Stomach (tissue), 9 donors: ENCODE measurements around the gene KCNJ16. TPM values are rescaled to one million over a fixed set of nuclear protein-coding genes. Genes with fewer than 3 reads are reported as not detected.
"Not testable (repeated sequence)": the region's sequence is repeated elsewhere in the genome, so short reads cannot be mapped to it uniquely, and the experiment has no call there.

Experiments
- DNase-seq, 2 donors: peaks; one replicate each; pipeline versions ENCODE4 v3.0.0 to v3.0.0-alpha.2; 2013 to 2019
- H3K27ac ChIP-seq, 5 donors: fragments of 200-600 bp in 4 of 5; sonication (generic) in 4 of 5; one replicate each; pipeline ENCODE4 v1.5.1; 2013 to 2019; ENCODE audit warnings: mild to moderate bottlenecking in 1 of 5, moderate library complexity in 1 of 5
- H3K27me3 ChIP-seq, 3 donors: fragments of 200-600 bp; sonication (generic); one replicate each; pipeline ENCODE4 v1.5.1; 2017 to 2019; ENCODE audit warnings: mixed run types in 1 of 3
- H3K36me3 ChIP-seq, 4 donors: fragments of 200-600 bp; sonication (generic); 1 replicate in 3 of 4; 2 replicates in 1 of 4; pipeline ENCODE4 v1.5.1; 2016 to 2019
- H3K4me1 ChIP-seq, 4 donors: fragments of 200-600 bp; sonication (generic); one replicate each; pipeline ENCODE4 v1.5.1; 2016 to 2019
- H3K4me3 ChIP-seq, 4 donors: fragments of 200-600 bp; sonication (generic) in 3 of 4; one replicate each; pipeline ENCODE4 v1.5.1; 2016 to 2019; ENCODE audit warnings: mild to moderate bottlenecking in 1 of 4
- H3K9me3 ChIP-seq, 4 donors: fragments of 200-600 bp; sonication (generic); one replicate each; pipeline ENCODE4 v1.5.1; 2016 to 2019
- EP300 ChIP-seq: sonication (generic); formaldehyde crosslinking; IDR thresholded peaks from one replicate; pipeline ENCODE4 v1.6.1; 2017; ENCODE audit warnings: antibody characterized with exemption
- POLR2A ChIP-seq, 4 donors: fragments of 450-650 bp; IDR thresholded peaks; one replicate each; pipeline ENCODE4 v1.6.1; 2016; ENCODE audit warnings: antibody characterized with exemption in 4 of 4, control low read depth in 2 of 4, mild to moderate bottlenecking in 1 of 4, moderate library complexity in 1 of 4
- POLR2AphosphoS5 ChIP-seq, 3 donors: sonication (generic); formaldehyde crosslinking; IDR thresholded peaks; one replicate each; pipeline ENCODE4 v1.6.1; 2016; ENCODE audit warnings: antibody characterized with exemption in 3 of 3
- WGBS, 5 donors: extraction: QIAGEN DNeasy Blood & Tissue Kit in 3 of 5; methylation state at CpG; one replicate each; pipeline versions ENCODE4 v1.1.5 to v1.1.7; 2013 to 2018; 5-methylcytosine and 5-hydroxymethylcytosine counted together
- intact Hi-C: fragments of 100-400 bp; cut with DNase I; formaldehyde crosslinking; loops from one replicate; pipeline ENCODE4 v1.15.1; 2023; ENCODE audit warnings: low total_unique reads
- polyA plus RNA-seq, 3 donors: library from polyadenylated mRNA; stranded (reverse); fragments of 200-250 nt; gene quantifications; one replicate each; pipeline ENCODE4 v1.2.3, GENCODE V29; 2013
- total RNA-seq, 5 donors: library from RNA; depleted of rRNA; stranded (reverse); fragments of >200 nt; gene quantifications; one replicate each; pipeline versions ENCODE4 v1.1.0 to v1.2.3, GENCODE V29; 2014 to 2016
- TF ChIP-seq, protein P1 (sequence below), 7 experiments: fragments of 450-650 bp in 4 of 7; fragments of 200-600 bp in 3 of 7; sonication (generic) in 3 of 7; IDR thresholded peaks; one replicate each; pipeline ENCODE4 v1.5.1; 2016 to 2019; ENCODE audit warnings: antibody characterized with exemption in 7 of 7, control low read depth in 2 of 7, mild to moderate bottlenecking in 1 of 7
- donor health status: healthy with polysubstance abuse.
- donor health status: Bipolar disorder and iron deficiency.
- donor health status: healthy.

KCNJ16 gene
- total and polyA plus RNA-seq, 8 donors, result 5.9 to 135 (median 12.9) TPM; not detected in 1

DNA sequence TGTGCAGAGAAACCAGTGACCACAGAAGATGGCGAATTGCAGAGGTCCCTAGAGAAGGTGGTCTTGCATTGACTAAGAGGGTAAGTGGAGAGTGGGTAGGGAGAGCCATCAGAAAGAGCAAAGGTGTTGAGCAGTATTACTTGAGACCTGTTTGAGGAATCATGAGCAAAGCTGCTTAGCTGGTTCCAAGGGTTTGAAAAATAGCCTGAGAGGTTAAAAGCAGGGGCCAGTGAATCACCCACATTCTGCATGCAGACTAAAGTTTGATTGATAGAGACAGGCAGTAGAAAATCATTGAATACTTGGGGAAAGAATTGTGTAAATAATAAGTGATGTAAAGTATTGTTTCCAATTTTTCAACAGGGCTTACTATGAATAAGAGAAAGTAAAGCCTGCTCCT, 34.0 kb upstream of the KCNJ16 start:
- H3K36me3 ChIP-seq, result no peaks in the 10 kb centered on the region
- no peak for DNase-seq
- intact Hi-C loops, result no loop called here

DNA sequence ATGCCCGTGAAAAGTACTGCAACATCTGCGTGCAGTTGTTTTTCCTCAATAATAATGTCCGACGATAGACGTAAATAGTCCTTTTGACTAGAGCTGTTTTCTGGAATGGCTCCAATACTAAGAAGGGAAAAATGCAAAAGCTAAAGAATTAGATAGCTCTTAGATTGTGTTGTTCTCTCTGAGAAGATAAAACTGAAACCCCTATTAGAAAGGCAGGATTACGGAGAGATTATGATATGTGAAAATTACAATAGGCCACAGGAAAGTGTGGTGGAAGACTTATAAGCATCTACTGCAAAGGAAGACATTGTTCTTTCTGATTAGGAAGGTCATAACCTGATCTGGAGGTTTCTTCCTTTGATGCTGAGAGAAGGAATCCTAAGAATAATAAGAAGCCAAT, 33.5 kb upstream of the KCNJ16 start:
- no peaks in the 10 kb centered on the region for H3K36me3 ChIP-seq
- H3K27me3 ChIP-seq, result no peaks in the 10 kb centered on the region
- no peaks in the 10 kb centered on the region for H3K9me3 ChIP-seq
- intact Hi-C loops, result no loop called here
- H3K4me1 ChIP-seq, result no peaks in the 10 kb centered on the region
- no peak for DNase-seq
- no peak overlapping the region for H3K4me3 ChIP-seq
- WGBS, 5 donors, result 45 to 82% (median 62%) methylated on average over 6 of the region's 6 CpGs
- TF ChIP-seq POLR2A (IDR thresholded peaks at IDR 0.05), result no peak
- TF ChIP-seq POLR2AphosphoS5 (IDR thresholded peaks at IDR 0.05), result no peak
- TF ChIP-seq, protein P1, sequence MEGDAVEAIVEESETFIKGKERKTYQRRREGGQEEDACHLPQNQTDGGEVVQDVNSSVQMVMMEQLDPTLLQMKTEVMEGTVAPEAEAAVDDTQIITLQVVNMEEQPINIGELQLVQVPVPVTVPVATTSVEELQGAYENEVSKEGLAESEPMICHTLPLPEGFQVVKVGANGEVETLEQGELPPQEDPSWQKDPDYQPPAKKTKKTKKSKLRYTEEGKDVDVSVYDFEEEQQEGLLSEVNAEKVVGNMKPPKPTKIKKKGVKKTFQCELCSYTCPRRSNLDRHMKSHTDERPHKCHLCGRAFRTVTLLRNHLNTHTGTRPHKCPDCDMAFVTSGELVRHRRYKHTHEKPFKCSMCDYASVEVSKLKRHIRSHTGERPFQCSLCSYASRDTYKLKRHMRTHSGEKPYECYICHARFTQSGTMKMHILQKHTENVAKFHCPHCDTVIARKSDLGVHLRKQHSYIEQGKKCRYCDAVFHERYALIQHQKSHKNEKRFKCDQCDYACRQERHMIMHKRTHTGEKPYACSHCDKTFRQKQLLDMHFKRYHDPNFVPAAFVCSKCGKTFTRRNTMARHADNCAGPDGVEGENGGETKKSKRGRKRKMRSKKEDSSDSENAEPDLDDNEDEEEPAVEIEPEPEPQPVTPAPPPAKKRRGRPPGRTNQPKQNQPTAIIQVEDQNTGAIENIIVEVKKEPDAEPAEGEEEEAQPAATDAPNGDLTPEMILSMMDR (IDR thresholded peaks at IDR 0.05), result no peak
- TF ChIP-seq EP300, result no peak
- H3K27ac ChIP-seq, result no peak overlapping the region

More for the DNA sequence above, 34.0 kb upstream of the KCNJ16 start:
- Histone ChIP-seq H3K9me3 (no peaks in the 10 kb centered on the region), H3K27me3 (no peaks in the 10 kb centered on the region), H3K4me1 (no peaks in the 10 kb centered on the region), H3K27ac (no peak overlapping the region), H3K4me3 (no peak overlapping the region)
- TF ChIP-seq EP300 (no peak), POLR2AphosphoS5 (IDR thresholded peaks at IDR 0.05) (no peak), POLR2A (IDR thresholded peaks at IDR 0.05) (no peak)
- TF ChIP-seq, protein P1 (IDR thresholded peaks at IDR 0.05), result no peak
- WGBS, 5 donors, result 79 to 94% (median 82%) methylated on average over 1 of the region's 1 CpG

DNA sequence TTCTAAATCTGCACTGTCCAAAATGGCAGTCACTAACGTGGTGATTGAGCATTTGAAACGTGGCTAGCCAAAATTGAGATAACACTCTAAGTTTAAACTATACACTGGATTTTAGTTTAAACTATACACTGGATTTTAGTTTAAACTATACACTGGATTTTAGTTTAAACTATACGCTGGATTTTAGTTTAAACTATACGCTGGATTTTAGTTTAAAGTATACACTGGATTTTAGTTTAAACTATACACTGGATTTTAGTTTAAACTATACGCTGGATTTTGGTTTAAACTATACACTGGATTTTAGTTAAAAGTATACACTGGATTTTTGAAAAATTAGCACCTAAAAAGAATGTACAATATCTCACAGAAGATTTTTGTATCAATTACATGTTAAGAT, 29.2 kb upstream of the KCNJ16 start:
- WGBS, 5 donors, result 71 to 84% (median 79%) methylated on average over 5 of the region's 5 CpGs
- DNase-seq, intact Hi-C loops, H3K27ac ChIP-seq, H3K4me1 ChIP-seq, H3K27me3 ChIP-seq, H3K36me3 ChIP-seq, H3K9me3 ChIP-seq, H3K4me3 ChIP-seq: not testable (repeated sequence)

DNA sequence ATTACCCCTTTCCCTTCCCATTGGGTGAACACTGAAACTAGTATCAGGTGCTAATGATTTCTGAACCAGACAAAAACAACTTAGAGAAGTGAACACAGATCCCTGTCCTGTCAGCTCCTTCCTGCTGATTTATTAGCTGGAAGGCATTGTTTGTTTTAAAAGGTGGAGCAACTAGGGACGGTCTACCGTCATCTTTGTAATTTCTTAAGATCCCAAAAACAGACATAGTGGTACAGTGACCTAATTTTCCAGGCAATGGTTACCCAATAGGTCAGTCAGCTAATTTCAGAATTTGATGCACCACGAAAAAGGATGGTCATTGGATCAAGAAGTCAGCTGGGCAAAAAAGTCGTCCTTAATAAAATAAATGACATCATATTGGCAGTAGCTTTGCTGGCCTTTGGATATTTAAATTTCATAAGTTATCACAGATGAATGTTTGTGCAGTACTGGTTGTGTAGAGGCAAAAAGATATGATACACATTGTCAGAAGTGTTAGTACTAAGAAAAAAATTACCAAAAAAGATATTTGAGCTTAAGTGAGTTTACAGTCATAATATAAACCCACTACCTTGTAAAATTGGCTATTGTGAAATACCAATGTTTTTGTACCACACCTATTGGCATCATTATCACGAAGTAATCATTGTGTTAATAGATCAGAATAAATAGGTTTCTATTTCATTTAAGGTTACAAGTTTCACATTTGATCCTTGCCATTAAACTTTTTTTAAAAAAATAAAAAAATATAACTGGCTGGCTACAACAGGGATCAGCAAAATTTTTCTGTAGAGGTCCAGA, 27.2 kb upstream of the KCNJ16 start:
- no peak for TF ChIP-seq EP300
- no peak for TF ChIP-seq POLR2A (IDR thresholded peaks at IDR 0.05)
- TF ChIP-seq, protein P1 (IDR thresholded peaks at IDR 0.05), result no peak
- no peak for TF ChIP-seq POLR2AphosphoS5 (IDR thresholded peaks at IDR 0.05)
- 25 to 42% (median 36%) methylated on average over 5 of the region's 5 CpGs for WGBS, 5 donors
- peaks cover 0 to 8% (median under 1%) of the 10 kb centered on the region in 4 donors for H3K4me1 ChIP-seq
- no peak overlapping the region for H3K27ac ChIP-seq
- DNase-seq, result no peak
- H3K27me3 ChIP-seq, result no peaks in the 10 kb centered on the region
- H3K36me3 ChIP-seq, result no peaks in the 10 kb centered on the region
- intact Hi-C loops, result no loop called here
- H3K4me3 ChIP-seq, result no peak overlapping the region
- H3K9me3 ChIP-seq, result no peaks in the 10 kb centered on the region
